Heart right ventricle (tissue), 16 donors: ENCODE measurements around the gene DHX58. TPM values are rescaled to one million over a fixed set of nuclear protein-coding genes. Genes with fewer than 3 reads are reported as not detected.

Experiments used
- ATAC-seq, 8 donors: fragments of 200-7000 bp; cut with Tn5 transposase; one replicate each; pipeline ENCODE4 v1.9.1; 2020; ENCODE audit warnings: mild to moderate bottlenecking in 8 of 8, moderate library complexity in 8 of 8, moderate number of reproducible peaks in 1 of 8
- DNase-seq, 2 donors: peaks; one replicate each; pipeline ENCODE4 v3.0.0-alpha.2; 2020
- H3K27ac ChIP-seq, 10 donors: fragments of 200-600 bp; sonication (generic) in 2 of 10; one replicate each; pipeline versions ENCODE4 v1.5.0 to v1.8.0; 2020 to 2022; ENCODE audit warnings: mild to moderate bottlenecking in 3 of 10
- H3K27me3 ChIP-seq, 7 donors: fragments of 200-600 bp; one replicate each; pipeline ENCODE4 v1.8.0; 2021 to 2022; ENCODE audit warnings: mild to moderate bottlenecking in 2 of 7
- H3K36me3 ChIP-seq, 9 donors: fragments of 200-600 bp; sonication (generic) in 1 of 9; one replicate each; pipeline versions ENCODE4 v1.5.0 to v1.8.0; 2020 to 2022; ENCODE audit warnings: mild to moderate bottlenecking in 2 of 9
- H3K4me1 ChIP-seq, 9 donors: fragments of 200-600 bp; sonication (generic) in 1 of 9; one replicate each; pipeline versions ENCODE4 v1.5.0 to v1.8.0; 2020 to 2022; ENCODE audit warnings: mild to moderate bottlenecking in 4 of 9
- H3K4me3 ChIP-seq, 10 donors: fragments of 200-600 bp; sonication (generic) in 2 of 10; one replicate each; pipeline versions ENCODE4 v1.5.0 to v1.8.0; 2020 to 2022; ENCODE audit warnings: mild to moderate bottlenecking in 7 of 10, moderate library complexity in 2 of 10
- H3K9me3 ChIP-seq, 11 donors: fragments of 200-600 bp in 10 of 11; sonication (generic) in 2 of 11; one replicate each; pipeline versions ENCODE4 v1.5.0 to v1.8.0; 2013 to 2022; ENCODE audit warnings: mild to moderate bottlenecking in 2 of 11, control low read depth in 1 of 11, moderate library complexity in 1 of 11
- WGBS, 2 donors: extraction: QIAGEN DNeasy Blood & Tissue Kit; methylation state at CpG; one replicate each; pipeline ENCODE4 v1.1.7; 2013; ENCODE audit warnings: inconsistent platforms in 1 of 2; 5-methylcytosine and 5-hydroxymethylcytosine counted together
- intact Hi-C, 10 donors: fragments of 100-400 bp; cut with DNase I; formaldehyde crosslinking; loops; one replicate each; pipeline versions ENCODE4 v1.11.1 to v1.14.2; 2022
- polyA plus RNA-seq, 2 donors: library from polyadenylated mRNA; stranded (reverse); fragments of 200-250 nt; gene quantifications; one replicate each; pipeline ENCODE4 v1.2.3, GENCODE V29; 2013
- total RNA-seq, 10 donors: library from RNA; stranded (reverse); fragmentation: NEBNext Ultra II Directional in 3 of 10; extraction: Animal tissue kit (Norgen Biotek cat#: 25700) in 3 of 10; gene quantifications; one replicate each; pipeline versions ENCODE4 v1.2.1 to v1.2.4, GENCODE V29; 2021 to 2023
- TF ChIP-seq, protein P1 (sequence below), 9 donors: fragments of 200-600 bp; sonication (generic) in 2 of 9; IDR thresholded peaks; one replicate each; pipeline versions ENCODE4 v1.5.0 to v1.8.0; 2021 to 2022; ENCODE audit warnings: antibody characterized with exemption in 9 of 9, mild to moderate bottlenecking in 5 of 9, moderate library complexity in 1 of 9
- donor health status: Arrhythmogenic right ventricular cardiomyopathy.
- donor health status: ischemic (EF 13 %, LVEDD 7.1; RV severe dilation, severe dysfunction).
- donor health status: healthy with polysubstance abuse.
- donor health status: DM: no; HTN: yes; CAD: no.
- donor health status: DM: no; HTN: no; CAD: no.
- donor health status: ischemic (EF 25% LVEDD 6.9; RV normal size, moderate dysfunction).
- donor health status: ischemic (EF 25% LVEDD 5.7; RV mildly dilated, moderate dysfunction).
- donor health status: healthy.
- donor health status: DM: yes; HTN: yes; CAD: no.
- donor health status: Ischemic cardiomyopathy.
- donor health status: ischemic (EF 35%, LVEDD 5.7; RV mildly dilated, moderate dysfunction).
- donor health status: nonischemic (EF 11% LVEDD 7.7; RV severe dilation, severe dysfunction).
- donor health status: DM: yes; HTN: yes; CAD: no.
- donor health status: PGD.
- donor health status: ischemic (EF 29% LVEDD 5.4; RV normal size, mild dysfunction).
- donor health status: nonischemic (EF 23%, LVEDD 6.1; RV moderate dilation, normal function).

Gene DHX58
- total and polyA plus RNA-seq, 12 donors = 2.2 to 16.9 (median 4.0) TPM

DNA sequence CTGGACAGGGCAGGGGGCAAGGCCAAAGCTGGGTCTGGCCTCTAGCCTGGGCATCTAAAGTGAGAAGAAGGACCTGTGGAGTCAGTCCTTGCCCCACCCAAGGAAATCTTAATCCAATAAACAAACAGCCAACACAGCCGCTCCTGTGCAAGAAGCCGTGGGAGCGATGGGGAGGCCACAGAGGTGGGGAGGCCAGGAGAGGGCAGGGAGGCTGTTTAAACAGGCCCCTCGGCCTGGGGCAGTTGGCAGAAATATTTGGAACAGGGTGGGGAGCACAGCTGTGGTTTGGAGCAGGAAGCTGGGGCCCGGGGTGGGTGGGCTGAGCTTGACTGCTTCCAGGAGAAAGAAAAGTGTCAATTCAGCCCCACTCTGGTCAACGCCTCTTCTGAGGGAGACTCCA is 19.6 kb downstream of the DHX58 start:
- DNase-seq = no peak
- 72 to 76% methylated on average over 6 of the region's 6 CpGs for WGBS, 2 donors
- no peak overlapping the region for H3K27ac ChIP-seq
- H3K36me3 ChIP-seq = no peaks in the 10 kb centered on the region
- H3K4me3 ChIP-seq = no peak overlapping the region
- intact Hi-C loops = no loop called here
- ATAC-seq = no peak
- TF ChIP-seq, protein P1, sequence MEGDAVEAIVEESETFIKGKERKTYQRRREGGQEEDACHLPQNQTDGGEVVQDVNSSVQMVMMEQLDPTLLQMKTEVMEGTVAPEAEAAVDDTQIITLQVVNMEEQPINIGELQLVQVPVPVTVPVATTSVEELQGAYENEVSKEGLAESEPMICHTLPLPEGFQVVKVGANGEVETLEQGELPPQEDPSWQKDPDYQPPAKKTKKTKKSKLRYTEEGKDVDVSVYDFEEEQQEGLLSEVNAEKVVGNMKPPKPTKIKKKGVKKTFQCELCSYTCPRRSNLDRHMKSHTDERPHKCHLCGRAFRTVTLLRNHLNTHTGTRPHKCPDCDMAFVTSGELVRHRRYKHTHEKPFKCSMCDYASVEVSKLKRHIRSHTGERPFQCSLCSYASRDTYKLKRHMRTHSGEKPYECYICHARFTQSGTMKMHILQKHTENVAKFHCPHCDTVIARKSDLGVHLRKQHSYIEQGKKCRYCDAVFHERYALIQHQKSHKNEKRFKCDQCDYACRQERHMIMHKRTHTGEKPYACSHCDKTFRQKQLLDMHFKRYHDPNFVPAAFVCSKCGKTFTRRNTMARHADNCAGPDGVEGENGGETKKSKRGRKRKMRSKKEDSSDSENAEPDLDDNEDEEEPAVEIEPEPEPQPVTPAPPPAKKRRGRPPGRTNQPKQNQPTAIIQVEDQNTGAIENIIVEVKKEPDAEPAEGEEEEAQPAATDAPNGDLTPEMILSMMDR (IDR thresholded peaks at IDR 0.05) = no peak
- no peaks in the 10 kb centered on the region for H3K9me3 ChIP-seq
- peaks cover 0 to 3% (median 2%) of the 10 kb centered on the region in 9 donors for H3K4me1 ChIP-seq
- H3K27me3 ChIP-seq = peaks cover 5 to 55% (median 39%) of the 10 kb centered on the region in 7 donors

DNA sequence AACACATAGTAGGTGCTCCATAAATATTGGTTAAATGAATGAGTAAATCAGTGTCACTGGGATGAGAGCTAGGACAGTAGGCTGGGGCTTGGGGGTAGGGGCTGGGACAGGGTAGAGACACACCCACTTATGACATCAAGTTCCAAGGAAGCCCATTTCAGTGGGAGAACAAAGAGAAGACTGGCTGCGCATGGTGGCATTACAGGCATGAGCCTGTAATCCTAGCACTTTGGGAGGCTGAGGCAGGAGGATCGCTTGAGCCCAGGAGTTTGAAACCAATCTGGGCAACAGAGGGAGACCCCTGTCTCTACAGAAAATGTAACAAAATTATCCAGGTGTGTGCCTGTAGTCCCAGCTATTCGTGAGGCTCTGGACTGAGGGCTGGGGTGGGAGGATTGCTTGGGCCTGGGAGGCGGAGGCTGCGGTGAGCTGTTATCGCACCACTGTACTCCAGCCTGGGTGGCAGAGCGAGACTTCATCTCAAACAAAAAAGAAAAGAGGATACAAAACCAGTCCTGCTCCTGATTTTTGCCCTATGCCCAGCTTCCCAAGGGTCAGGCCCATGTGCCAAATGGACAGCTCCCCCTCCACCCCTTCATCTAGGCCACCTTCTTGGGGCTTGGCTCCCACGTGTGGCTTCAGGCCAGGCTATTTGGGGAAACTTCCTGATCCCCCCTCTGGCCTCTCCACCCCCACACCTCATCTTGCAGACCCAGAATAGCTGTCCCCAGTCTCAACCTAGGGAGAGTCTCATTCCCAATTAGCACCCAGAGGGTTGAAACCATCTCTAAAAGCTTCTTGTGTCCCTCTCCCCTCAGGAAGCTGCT is 21.3 kb downstream of the DHX58 start:
- WGBS, 2 donors = 81 to 85% methylated on average over 8 of the region's 8 CpGs
- TF ChIP-seq, protein P1 (IDR thresholded peaks at IDR 0.05) = no peak
- intact Hi-C loops = no loop called here
- H3K4me3 ChIP-seq = no peak overlapping the region
- DNase-seq (no peak), ATAC-seq (no peak)
- no peaks in the 10 kb centered on the region for H3K4me1 ChIP-seq
- no peaks in the 10 kb centered on the region for H3K36me3 ChIP-seq
- H3K27me3 ChIP-seq = peaks cover 0 to 46% (median 21%) of the 10 kb centered on the region in 7 donors
- H3K27ac ChIP-seq = no peak overlapping the region
- H3K9me3 ChIP-seq = no peaks in the 10 kb centered on the region

DNA sequence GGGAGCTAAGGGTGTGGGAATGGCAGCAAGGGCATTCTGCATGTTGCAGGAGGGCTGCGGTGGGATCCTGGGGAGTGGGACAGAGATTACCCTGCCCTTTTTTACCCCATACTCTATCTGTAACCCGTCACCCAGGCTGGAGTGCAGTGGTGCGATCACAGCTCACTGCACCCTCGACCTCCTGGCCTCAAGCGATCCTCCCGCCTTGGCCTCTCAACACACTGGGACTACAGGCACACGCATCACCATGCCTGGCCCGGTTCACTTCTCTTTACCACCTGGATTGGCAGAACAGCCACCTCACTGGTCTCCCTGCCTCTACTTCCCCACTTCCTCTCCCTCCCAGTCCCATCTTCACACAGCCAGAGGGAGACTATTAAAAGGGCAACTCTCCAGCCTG is 23.8 kb downstream of the DHX58 start:
- ATAC-seq = no peak
- 87 to 89% methylated on average over 8 of the region's 8 CpGs for WGBS, 2 donors

DNA sequence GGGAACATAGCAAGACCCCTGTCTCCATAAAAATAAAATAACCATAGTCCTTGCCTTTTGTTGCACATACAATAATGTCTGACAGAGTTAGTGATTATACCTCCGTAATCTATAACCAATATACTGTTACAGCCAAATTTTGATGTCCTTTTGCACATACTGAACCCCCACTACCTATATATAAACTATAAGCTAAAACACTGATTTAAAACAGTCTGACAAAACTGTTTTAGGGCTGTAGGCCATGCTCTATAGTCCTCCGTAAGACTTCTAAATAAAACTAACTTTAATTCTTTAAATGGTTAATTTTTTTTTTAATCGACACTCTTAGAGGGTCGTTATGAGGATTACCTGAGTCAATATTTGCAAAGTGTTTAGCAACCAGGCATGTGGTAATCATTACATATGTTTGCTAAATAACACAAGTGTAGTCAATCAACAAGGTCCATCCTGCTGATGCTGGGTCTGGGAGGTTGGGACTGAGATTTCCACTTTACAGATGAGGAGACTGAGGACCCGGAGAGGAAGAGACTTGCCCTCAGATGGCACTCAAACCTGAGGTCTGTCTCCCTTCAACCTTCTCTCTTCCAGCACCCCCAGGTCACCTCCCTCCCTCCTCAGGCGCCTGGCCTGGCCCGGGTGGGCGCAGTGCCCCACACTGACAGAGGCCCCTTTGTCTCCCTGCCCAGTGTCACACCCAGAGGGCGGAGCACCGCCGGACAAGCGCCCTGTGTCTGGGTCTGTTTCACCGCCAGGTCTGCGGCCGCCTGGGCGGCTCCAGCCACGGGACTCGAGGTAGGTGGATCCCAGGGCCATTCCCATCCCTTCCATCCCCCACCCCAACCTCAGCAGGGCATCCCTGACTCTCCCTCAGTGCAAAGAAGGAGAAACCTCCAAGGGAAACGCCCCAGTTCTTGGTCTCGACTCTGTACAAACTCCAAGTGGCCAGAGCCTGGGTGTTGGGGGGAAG is 24.5 kb downstream of the DHX58 start:
- H3K4me1 ChIP-seq = no peaks in the 10 kb centered on the region
- 60 to 65% methylated on average over 20 of the region's 20 CpGs for WGBS, 2 donors
- ATAC-seq (peak in 1 of 8 donors; percentile 29), DNase-seq (no peak)
- peaks cover 0 to 46% (median 15%) of the 10 kb centered on the region in 7 donors for H3K27me3 ChIP-seq
- H3K27ac ChIP-seq = no peak overlapping the region
- intact Hi-C loops = no loop called here
- no peak overlapping the region for H3K4me3 ChIP-seq
- H3K9me3 ChIP-seq = no peaks in the 10 kb centered on the region
- H3K36me3 ChIP-seq = no peaks in the 10 kb centered on the region
- TF ChIP-seq, protein P1 (IDR thresholded peaks at IDR 0.05) = no peak

More for the DNA sequence above, 23.8 kb downstream of the DHX58 start:
- Histone ChIP-seq H3K9me3 (no peaks in the 10 kb centered on the region), H3K4me1 (no peaks in the 10 kb centered on the region), H3K27me3 (peaks cover 0 to 46% (median 15%) of the 10 kb centered on the region in 7 donors), H3K36me3 (no peaks in the 10 kb centered on the region), H3K27ac (no peak overlapping the region), H3K4me3 (no peak overlapping the region)
- DNase-seq = no peak
- TF ChIP-seq, protein P1 (IDR thresholded peaks at IDR 0.05) = no peak
- intact Hi-C loops = no loop called here
